NCI-H69 (cell line): ENCODE measurements around the gene RNU6-9.

Experiments
- DNase-seq: peaks from one replicate; lab custom pipeline; 2025; lab: John Stamatoyannopoulos, UW

The RNU6-9 gene

GRCh38 chr19:919199-920050, 26.1 kb downstream of the RNU6-9 start:
- peak; percentile 89 for DNase-seq

- peak; percentile 89 for DNase-seq
Measured at GRCh38 chr19:920051-920864, 27.0 kb downstream of the RNU6-9 start.

GRCh38 chr19:924553-925086, 31.3 kb downstream of the RNU6-9 start:
- peak; percentile 56 for DNase-seq

GRCh38 chr19:925087-925525, 31.8 kb downstream of the RNU6-9 start:
- peak; percentile 94 for DNase-seq

- peak; percentile 94 for DNase-seq
Measured at GRCh38 chr19:925526-926322, 32.4 kb downstream of the RNU6-9 start, which contains the start of gene ARID3A. Gene ARID3A, plus strand, starts transcription at chr19:926035. Its CDS starts 3,494 bp downstream, at chr19:929529.

- DNase-seq: no peak
Measured at GRCh38 chr19:926323-926588, 33.0 kb downstream of the RNU6-9 start.

GRCh38 chr19:926589-927350, 33.5 kb downstream of the RNU6-9 start:
- peak; percentile 67 for DNase-seq

GRCh38 chr19:927351-927779, 34.1 kb downstream of the RNU6-9 start:
- peak; percentile 44 for DNase-seq

GRCh38 chr19:927780-928401, 34.6 kb downstream of the RNU6-9 start:
- DNase-seq: no peak

- no peak for DNase-seq
Measured at GRCh38 chr19:928471-929202, 35.4 kb downstream of the RNU6-9 start.

GRCh38 chr19:929203-929890, 36.1 kb downstream of the RNU6-9 start:
- no peak for DNase-seq

GRCh38 chr19:929891-930258, 36.6 kb downstream of the RNU6-9 start:
- DNase-seq: no peak

GRCh38 chr19:931860-932647, 38.8 kb downstream of the RNU6-9 start:
- no peak for DNase-seq

- peak; percentile 93 for DNase-seq
Measured at GRCh38 chr19:932648-933552, 39.6 kb downstream of the RNU6-9 start.

- no peak for DNase-seq
Measured at GRCh38 chr19:933553-933882, 40.2 kb downstream of the RNU6-9 start.

GRCh38 chr19:934197-934840, 41.0 kb downstream of the RNU6-9 start:
- no peak for DNase-seq

- DNase-seq: peak; percentile 98
Measured at GRCh38 chr19:934865-935479, 41.7 kb downstream of the RNU6-9 start.
